Glomerular visceral epithelial cell (primary cell): ENCODE results near the gene PREP.
"Not testable (repeated sequence)": the region's sequence is repeated elsewhere in the genome, so short reads cannot be mapped to it uniquely, and the experiment has no call there.

ENCODE experiments used
- DNase-seq: peaks from one replicate; pipeline ENCODE4 v3.0.0-alpha.2; 2016; ENCODE audit errors: extremely low spot score

PREP gene

DNA sequence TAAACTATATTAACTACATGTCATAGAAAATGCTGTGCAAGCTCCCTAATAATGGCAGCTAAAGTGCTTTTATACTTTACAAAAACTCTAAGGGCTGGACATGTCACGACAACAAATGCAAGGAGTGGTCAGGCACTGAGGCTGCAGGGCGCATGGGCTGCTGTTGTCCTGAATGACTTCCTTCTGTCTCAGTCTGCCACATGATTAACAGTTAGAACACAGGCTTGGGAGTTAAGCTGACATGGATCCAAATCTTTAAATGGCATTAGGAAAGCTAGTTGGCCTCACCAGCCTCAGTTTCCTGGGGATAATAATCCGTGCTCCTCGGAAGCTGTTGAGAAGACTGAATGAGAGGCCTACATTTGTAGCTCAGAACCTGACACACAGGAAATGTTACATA is 57.4 kb downstream of the PREP start:
- no peak for DNase-seq

DNA sequence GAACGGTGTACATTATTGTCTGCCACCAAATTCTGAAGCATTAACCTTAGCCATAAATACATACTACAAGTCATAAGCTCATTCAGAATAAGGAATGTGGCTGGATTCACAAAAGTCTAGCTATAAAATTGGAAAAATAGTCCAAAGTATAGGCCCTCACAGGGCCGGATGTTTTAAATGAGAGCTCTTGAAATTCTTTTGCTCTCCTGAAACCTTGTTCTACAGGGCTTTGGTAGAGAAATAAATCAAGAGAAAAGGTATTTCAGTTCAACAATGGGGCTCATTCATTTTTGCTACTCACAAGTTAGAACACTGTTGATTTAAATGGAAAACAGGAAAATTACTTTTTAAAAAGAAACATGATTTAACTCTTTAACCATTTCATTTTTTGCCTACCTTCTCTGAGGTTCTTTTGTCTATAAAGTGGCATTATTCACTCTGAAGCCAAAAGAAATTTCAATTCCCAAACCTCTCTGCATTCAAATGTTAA is 58.0 kb downstream of the PREP start:
- DNase-seq, result no peak

DNA sequence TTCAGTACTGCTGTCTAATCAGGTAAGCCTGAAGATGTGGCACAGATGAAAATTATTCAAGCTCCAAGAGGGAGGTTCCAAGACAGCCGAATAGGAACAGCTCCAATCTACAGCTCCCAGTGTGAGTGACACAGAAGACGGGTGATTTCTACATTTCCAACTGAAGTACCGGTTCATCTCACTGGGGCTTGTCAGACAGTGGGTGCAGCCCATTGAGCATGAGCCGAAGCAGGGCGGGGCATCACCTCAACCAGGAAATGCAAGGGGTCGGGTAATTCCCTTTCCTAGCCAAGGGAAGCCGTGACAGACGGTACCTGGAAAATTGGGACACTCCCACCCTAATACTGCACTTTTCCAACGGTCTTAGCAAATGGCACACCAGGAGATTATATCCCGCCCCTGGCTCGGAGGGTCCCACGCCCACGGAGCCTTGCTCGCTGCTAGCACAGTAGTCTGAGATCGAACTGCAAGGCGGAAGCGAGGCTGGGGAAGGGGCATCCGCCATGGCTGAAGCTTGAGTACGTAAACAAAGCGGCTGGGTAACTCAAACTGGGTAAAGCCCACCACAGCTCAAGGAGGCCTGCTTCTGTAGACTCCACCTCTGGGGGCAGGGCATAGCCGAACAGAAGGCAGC is 64.4 kb downstream of the PREP start:
- DNase-seq, result not testable (repeated sequence)

DNA sequence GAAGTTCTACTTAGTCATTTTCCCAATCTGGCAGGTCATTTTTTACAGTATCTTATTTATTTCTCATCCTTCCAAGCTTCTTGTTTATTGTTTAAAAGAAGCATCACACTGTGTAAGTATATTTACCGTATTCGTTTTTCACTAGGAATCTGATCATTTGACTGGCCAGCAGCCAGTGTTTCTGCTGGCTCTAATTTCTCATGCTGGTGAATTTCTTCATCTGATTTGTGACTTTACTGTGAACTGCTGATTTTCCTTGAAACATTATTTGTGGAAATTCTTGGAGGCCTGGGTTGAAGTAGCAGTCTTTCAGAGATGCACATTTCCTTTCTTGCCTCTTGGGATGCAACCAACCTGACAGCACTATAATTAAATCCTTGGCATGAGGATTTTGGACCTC is 65.9 kb downstream of the PREP start:
- DNase-seq, result no peak

DNA sequence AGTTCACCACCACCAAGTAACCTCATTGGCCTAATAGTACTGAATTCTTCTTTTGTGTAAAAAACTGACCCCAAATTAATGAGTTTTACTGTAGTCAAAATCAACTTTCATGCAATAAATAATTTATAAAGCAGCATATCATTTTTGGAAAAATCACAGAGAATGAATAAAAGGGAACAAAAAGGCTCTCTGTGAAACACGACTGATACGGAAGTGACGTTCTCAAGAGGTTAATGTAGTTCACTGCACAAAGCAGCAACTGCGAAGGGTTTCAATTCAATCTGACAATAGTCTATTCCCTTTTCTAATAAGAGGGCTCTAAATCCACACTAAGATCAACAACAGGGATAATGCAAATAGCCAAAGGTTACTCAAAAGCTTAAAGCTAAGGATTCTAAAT is 70.3 kb downstream of the PREP start:
- no peak for DNase-seq

DNA sequence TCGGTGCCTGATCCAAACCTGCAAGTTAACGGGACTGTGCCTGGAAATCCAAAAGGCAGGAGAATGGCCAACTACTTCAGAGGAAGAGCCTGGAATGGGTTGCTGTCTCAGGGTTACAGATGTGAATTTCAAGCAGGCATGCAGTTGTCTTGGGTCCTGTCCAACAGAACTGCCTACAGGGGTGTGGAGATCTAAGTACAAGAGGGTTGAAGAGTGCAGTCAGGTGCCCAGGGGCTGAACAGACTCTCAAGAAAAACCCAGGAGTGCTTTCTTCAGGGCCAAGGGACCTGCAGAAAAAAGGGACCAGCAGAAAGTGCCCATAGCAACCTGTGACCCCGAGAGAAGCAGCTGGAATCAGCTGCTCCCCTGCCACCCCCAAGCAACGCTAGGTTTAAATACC is 71.0 kb downstream of the PREP start:
- DNase-seq, result no peak

DNA sequence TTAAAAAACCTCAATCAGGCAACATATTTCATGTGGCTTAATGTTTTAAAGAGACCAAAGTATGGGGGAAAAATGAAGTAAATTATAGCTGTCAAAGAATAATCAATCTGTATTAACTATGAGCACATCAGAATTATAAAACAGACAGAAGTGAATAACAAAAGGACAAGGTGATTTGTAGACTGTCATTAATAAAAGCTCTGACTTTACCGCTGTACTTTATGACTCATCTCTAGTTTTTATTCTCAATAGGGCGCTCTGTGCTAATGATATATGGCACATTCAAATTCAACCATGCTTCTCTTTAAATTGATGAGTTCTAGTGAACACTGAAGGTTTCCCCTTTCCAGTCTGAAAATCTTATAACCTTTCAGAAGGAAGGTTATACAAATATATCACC is 72.0 kb downstream of the PREP start:
- DNase-seq, result no peak

DNA sequence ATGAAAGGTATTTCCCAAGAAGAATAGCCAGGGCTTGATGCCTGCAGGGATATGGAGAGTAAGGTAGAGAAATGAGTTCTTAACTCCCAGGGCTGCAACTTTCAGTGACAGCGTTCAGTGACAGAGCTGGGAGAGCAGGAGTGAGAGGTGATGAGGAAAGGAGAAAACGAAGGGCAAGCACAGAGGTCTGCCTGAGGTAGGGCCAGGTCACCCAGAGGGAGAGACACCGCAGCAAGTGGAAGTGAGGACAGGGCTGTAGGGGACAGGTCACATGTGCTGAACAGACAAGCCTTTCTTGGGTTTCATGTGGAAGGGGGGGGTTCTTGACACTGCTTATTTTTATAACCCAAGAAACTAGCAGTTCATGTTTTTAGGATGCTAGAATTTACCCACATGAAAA is 72.5 kb downstream of the PREP start:
- no peak for DNase-seq

DNA sequence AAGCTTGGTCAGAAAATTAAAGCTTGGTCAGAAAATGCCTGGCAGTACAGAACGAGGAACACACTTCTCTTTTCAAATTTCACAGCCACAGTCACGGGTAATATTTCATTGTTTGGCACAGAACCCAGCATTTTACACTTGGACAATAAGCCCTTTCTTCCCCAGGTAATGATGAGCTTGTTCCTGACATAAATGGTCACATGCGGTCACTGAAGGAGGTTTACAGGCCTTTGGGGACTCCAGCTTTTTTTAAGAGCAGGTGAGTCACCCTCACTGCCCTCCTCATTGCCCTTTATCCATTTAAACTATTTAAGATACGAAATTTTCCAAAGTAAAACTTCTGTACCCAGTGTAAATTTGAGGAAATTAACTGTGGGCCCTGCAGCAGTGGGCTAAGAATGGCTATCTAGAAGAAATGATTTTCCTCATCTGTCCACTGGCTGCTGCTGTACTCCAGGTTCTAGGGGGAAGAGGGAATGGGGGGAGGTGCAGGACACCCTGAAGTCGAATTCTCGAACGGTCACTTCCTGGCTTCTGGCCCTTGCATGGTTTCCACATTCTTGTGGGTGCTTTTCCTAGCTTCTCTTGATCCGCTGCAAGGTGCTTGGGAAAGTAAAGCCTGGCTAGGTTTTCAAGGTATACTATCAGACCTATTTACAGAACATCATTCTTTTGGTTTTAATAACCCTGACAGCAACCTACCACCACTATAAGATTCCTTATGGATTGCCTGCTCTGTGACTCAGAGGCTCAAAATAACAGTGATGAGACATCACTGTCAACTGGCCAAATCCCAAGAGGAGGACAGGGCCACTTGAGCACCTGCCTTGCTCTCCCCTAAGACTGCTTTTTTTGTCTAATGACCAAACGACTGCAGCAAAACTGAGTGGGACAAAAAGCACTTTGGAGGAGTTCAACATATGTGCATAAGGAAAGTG is 75.8 kb downstream of the PREP start:
- DNase-seq, result peak; percentile 74

DNA sequence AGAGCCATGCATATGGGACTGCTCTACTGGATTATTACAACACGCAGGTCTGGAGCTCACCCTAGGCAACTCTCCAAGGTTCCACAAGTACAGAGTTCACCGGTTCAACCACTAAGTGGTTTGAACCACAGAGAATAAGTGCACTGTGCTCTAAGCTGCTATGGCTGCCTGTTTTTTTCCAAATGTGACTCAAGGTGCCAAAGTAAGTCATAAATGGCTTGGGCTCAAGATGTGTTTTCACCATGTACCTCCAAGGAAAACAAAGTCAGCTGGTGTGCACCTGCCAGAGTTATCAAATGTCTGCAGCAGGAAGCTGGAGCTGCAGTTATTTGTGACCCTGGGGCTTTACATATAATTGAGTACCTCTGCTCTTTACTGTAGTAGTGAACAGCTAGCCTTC is 76.7 kb downstream of the PREP start:
- peak; percentile 38 for DNase-seq

DNA sequence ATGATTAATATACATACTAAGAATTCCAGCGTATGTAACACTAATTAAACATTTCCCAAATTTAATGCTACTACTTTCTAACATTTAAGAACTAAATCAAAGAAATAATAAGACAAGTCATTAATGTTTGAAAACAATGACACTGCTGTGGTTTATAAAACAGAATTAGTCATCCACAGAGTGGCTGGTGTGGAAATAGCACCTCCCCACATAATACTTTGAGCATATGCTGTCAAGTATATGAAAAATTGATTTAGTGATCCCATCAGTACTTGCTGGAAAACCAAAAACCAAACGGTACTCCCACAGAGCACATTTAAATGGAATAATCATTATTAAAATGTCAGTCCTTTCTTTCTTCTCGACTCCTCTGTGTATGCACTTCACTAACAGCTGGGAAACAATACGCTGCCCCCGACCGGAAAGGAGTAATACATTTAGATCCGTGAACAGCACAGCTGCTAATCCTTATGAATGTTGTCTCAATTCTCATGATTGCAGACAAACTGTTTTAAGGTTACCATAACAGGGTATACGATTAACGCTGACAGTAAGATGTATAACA is 78.4 kb downstream of the PREP start:
- no peak for DNase-seq

DNA sequence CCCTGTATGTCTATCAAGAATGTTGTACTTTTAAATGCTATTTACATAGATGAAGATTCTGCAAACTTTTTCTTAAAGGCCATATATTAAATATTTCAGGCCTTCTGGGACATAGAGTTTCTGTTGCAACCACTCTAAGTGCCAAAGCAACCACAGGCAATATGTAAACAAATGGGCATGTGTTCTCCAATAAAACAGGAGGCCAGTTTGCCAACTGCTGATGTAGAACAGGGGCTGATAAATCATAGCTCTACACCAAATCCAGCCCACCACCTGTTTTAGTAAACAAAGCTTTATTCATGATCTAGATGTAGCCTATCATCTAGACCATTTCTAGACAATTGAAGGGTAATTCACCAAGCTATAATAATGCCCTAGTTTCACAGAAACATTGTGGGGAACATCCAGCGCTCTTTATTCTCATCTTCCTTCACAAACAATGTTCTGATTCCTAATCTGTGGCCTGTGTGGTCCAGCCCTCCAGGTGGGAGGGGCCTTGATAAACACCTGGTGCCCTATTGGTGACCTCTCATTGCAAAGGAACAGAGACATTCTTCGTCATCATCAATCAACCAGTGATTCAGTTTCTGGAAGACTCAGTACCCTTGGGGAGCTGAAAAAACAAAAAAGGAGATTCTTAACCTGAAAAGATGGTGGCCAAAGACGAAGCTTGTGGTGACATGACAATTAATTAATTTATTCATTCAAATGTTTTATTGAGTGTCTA is 80.2 kb downstream of the PREP start:
- DNase-seq, result no peak

DNA sequence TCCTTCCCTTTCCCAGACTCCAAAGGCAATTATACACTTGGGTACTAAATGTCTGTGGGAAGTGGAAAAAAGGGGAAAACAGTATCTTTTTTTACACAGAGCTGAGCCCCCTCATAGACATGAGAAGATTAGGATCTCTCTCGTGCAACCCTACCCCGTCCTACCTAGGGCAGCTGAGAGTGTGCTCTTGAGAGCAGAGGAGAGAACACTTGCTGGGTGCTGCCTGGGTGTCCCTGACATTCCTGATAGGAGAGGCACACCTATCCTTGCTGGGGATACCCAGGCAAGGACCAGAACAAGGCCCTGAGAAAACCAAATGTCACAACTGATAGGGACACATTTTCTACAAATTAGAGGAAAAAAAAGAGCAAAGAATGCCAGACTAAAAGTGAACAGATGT is 81.2 kb downstream of the PREP start:
- no peak for DNase-seq

DNA sequence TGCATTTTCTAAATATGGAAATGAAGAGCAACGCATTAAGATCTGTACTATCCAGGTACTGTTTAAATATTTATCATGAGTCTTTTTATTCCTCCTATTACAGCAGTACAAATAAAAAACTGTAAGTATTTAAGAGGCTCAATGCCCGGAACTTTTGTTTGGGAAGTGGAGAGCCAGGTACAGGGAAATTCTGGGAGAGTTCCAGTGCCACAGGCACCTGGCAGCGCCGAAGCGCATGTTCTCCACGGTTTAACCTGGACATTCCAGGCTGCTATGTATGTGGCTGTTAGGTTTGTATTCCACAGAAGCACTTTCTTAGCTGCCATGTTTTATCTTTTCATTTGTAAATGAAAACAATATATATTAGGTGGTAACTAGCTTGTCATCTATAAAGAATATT is 81.7 kb downstream of the PREP start:
- no peak for DNase-seq

DNA sequence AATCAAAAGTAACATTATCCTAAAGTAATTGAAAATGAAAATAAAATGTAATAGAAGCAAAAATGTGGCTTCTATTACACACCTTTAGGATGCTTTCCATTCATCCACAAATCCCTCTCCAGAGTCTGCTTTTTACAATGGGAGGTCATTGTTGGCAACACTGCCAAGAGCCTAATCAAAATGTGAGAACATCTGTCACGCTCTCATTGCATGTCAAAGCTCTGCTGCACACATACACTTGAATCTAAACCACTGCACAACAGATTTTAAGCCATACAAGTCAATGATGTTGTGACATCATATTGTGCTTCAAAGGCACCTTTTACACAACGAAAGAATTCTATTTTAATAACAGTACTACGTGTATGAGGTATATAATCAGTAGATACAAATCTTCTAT is 82.1 kb downstream of the PREP start:
- no peak for DNase-seq

DNA sequence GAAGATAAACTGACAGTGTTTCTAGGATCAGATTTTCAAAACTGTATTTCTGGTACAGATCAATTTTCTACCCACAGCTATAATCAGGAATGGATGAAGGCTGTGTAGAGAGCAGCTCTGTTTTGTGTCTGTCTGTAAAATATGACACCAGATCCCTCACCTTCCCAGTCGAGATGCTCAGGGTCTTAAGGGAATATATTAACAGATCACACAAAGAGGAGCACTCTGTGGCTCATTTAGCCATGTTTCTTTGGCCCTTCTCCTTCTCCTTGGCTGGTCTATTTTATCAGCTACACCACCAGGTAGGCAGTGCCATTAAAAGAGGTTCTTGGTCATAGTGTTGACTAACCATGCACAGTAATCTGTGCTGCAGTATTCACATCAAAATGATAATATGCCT is 82.6 kb downstream of the PREP start:
- DNase-seq, result no peak

DNA sequence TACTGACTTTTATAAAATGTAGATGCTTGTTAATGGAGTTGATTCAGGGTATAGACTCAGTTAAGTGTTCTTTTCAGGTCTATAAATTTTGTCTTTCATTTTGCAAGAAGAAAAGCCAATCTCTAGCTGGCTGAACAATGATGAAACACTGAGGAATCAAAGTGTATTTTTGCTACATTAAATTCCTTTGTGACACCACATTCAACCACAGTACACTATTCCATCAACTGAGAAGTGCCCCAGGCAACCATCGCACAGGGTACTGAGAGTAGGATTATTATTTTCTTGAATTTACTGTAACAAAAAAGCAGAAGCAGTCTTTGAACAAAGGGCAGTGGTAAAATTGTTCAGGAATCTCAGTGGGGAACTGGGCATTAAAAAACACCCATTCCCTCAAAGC is 83.6 kb downstream of the PREP start:
- DNase-seq, result peak; percentile 19

DNA sequence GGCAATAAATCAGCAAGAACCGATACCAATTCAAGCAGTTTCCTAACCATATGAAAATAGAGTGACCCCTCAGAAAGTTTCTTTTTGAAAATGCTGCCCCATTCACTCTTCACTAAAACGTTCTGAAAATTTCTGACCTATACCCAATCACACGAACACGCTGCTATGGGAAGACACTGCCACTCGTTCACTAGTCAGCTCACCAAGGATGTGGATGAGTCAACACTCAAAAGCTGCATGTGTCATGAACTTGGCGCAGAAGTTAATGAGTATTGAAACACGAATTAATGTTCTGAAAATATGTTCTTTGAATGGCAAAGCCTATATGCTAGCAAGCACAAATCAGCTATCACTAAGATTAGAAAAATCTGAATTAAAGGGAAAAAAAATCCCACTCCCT is 84.2 kb downstream of the PREP start:
- peak; percentile 76 for DNase-seq

DNA sequence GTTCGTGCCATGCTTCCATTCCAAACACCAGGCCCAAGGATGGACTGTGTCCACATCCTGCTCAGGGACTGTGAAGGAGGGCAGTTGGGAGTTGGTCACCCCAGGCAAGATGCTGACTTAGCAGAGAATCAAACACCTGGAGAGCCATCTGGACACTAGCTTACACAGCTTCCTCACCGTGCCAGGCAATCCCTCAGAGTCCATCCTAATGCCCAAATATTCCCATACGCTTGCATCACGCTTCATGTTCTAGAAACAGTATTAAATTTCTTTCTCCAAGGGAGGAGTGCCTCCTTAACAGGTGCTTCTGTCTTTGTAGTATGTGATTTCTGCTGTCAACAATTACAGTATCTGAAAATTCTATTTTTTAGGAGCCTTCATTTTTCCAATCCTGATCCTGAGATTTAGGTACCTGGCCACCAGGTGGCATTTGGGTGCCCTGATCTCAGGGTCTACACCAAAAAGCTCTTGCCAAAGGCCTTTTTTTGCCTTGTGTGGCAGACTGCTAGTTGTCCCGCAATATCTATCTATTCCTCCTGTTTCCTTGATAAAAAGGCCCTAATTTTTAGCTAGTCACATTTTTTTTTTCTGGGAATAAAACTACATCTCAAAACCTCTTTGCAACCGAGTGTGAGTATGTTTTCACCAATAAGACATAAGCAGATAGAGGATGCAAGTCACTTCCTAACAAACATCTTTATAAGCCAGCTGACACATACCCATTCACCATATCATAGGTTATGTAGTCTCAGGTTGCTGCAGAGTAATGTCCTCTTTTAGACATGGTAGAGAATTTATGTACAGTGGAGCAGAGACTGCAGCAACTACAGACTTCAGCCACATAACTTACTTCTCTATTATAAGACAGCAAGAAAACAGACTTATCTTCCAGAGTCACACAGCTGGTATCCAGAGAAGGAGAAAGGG is 85.0 kb downstream of the PREP start:
- DNase-seq, result peak; percentile 22

DNA sequence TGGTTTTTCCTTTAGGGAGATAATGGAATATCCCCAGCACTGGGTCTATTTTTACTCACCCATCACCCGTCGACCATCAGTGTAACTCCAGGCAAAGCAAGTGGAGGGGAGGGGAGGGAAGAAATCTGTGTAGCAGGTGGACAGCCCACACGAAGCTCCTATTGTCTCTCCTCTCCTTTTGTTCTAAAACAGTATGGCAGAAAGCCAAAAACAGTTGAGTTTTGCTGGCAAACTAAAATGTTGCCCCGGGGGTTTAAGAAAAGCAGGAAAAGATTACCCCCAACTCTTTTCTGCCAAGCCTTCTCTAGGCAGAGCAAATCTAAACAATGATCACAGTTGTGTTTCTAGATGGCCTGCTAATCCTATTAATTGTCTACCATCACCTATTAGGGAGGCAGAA is 89.7 kb downstream of the PREP start:
- DNase-seq, result no peak

DNA sequence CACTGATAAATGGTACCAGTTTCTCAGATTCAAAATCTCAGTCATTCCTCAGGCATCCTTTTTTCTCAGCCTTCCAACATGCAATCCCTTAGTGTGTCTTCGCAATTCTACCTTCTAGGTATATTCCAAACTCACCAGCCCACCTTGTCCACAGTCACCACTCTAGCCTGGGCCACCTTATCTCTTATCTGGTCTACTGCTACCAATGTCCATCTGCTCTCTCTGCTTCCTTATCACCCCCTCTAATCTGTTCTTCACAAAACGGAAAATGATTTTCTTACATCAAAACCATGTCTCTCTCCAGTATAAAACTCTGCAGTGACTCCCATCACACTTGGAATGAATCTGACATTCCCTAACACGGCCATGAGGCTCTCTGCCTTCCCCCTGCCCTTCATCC is 91.9 kb downstream of the PREP start:
- no peak for DNase-seq
